GF-D8 (cell line): ENCODE measurements around the gene TSEN34.
"Not testable (repeated sequence)": the region's sequence is repeated elsewhere in the genome, so short reads cannot be mapped to it uniquely, and the experiment has no call there.

Experiments used
- DNase-seq: peaks from one replicate; lab custom pipeline; 2025; lab: John Stamatoyannopoulos, UW

Gene TSEN34

GRCh38 chr19:54239491-54240371, 48.6 kb downstream of the TSEN34 start:
- DNase-seq = not testable (repeated sequence)

GRCh38 chr19:54240372-54241336, 49.5 kb downstream of the TSEN34 start:
- not testable (repeated sequence) for DNase-seq

GRCh38 chr19:54242234-54242633, 51.1 kb downstream of the TSEN34 start:
- DNase-seq = not testable (repeated sequence)

- DNase-seq = not testable (repeated sequence)
Observed at GRCh38 chr19:54242646-54243045, 51.5 kb downstream of the TSEN34 start, which contains the start of gene LILRA6. Gene LILRA6, minus strand, starts transcription at chr19:54242790.

- not testable (repeated sequence) for DNase-seq
Observed at GRCh38 chr19:54243809-54244208, 52.7 kb downstream of the TSEN34 start.
